Gastrocnemius medialis (tissue), 4 donors: ENCODE measurements around the gene FRMPD4. TPM values are rescaled to one million over a fixed set of nuclear protein-coding genes. Genes with fewer than 3 reads are reported as not detected.

Experiments
- ATAC-seq, 2 donors: fragments of 150-250 bp; one replicate each; pipeline ENCODE4 v1.9.1; 2016
- DNase-seq, 2 donors: peaks; one replicate each; pipeline ENCODE4 v3.0.0-alpha.2; 2019
- H3K27ac ChIP-seq, 4 donors: fragments of 200-600 bp; sonication (generic); 1 replicate in 1 of 4; 2 replicates in 3 of 4; pipeline ENCODE4 v1.5.1; 2016 to 2018; ENCODE audit warnings: mild to moderate bottlenecking in 2 of 4, moderate library complexity in 1 of 4
- H3K27me3 ChIP-seq, 3 donors: fragments of 200-600 bp; sonication (generic) in 2 of 3; 1 replicate in 1 of 3; 2 replicates in 2 of 3; pipeline versions ENCODE4 v1.5.1 to v1.6.0; 2016 to 2019; ENCODE audit warnings: mild to moderate bottlenecking in 1 of 3, moderate library complexity in 1 of 3
- H3K36me3 ChIP-seq, 2 donors: fragments of 200-600 bp; sonication (generic) in 1 of 2; one replicate each; pipeline ENCODE4 v1.5.1; 2017 to 2018
- H3K4me1 ChIP-seq, 2 donors: fragments of 200-600 bp; sonication (generic) in 1 of 2; one replicate each; pipeline ENCODE4 v1.5.1; 2016 to 2017; ENCODE audit warnings: mild to moderate bottlenecking in 2 of 2
- H3K4me3 ChIP-seq, 4 donors: fragments of 200-600 bp; sonication (generic) in 3 of 4; 1 replicate in 1 of 4; 2 replicates in 3 of 4; pipeline ENCODE4 v1.5.1; 2016 to 2019; ENCODE audit warnings: mild to moderate bottlenecking in 2 of 4
- H3K9me3 ChIP-seq, 3 donors: fragments of 200-600 bp; sonication (generic) in 2 of 3; 1 replicate in 1 of 3; 2 replicates in 2 of 3; pipeline ENCODE4 v1.5.1; 2016 to 2019
- POLR2A ChIP-seq, 2 donors: fragments of 450-650 bp; IDR thresholded peaks; one replicate each; pipeline ENCODE4 v1.6.1; 2017; ENCODE audit warnings: antibody characterized with exemption in 2 of 2, mild to moderate bottlenecking in 2 of 2, moderate library complexity in 2 of 2
- in situ Hi-C, 4 donors: fragments of 200-750 bp; cut with MboI; loops; one replicate each; pipeline versions ENCODE4 v1.15.0 to v1.8.0; 2017; ENCODE audit warnings: low sequenced_read_pairs in 4 of 4
- intact Hi-C: fragments of 100-400 bp; cut with DNase I; formaldehyde crosslinking; loops from one replicate; pipeline ENCODE4 v1.15.1; 2023; ENCODE audit warnings: low total_unique reads
- total RNA-seq, 4 donors: library from RNA; depleted of rRNA; stranded (reverse); fragments of >200 nt; gene quantifications; one replicate each; pipeline versions ENCODE4 v1.1.0 to v1.2.3, GENCODE V29; 2016
- TF ChIP-seq, protein P1 (sequence below), 5 experiments: fragments of 450-650 bp in 3 of 5; fragments of 200-600 bp in 2 of 5; sonication (generic) in 2 of 5; IDR thresholded peaks in 4 of 5; conservative IDR thresholded peaks in 1 of 5; 1 replicate in 4 of 5; 2 replicates in 1 of 5; pipeline ENCODE4 v1.5.1; 2016 to 2019; ENCODE audit warnings: antibody characterized with exemption in 5 of 5, mild to moderate bottlenecking in 3 of 5, moderate library complexity in 3 of 5

The FRMPD4 gene
- total RNA-seq, 4 donors from 2014 or later: 0.02 TPM; not detected in 3

DNA sequence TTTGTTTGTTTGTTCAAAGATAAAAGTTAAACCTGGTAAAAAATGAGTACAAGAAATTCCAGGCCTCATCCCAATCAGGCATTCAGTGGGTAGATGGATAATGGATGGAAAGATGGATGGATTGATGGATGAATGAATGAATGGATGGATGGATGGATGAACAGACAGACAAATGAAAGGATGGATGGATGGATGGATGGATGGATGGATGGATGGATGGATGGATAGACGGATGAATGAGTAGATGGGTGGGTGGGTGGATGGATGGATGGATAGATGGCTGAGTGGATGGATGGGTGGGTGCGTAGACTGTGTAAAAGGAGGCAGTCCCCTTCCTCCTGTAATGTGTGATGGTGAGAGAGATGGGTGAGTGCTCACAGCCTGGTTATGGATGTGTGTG is 206.7 kb downstream of the FRMPD4 start:
- in situ Hi-C loops (no loop called here), intact Hi-C loops (no loop called here)
- Histone ChIP-seq H3K27ac (no peak overlapping the region), H3K27me3 (no peaks in the 10 kb centered on the region), H3K4me1 (no peaks in the 10 kb centered on the region), H3K9me3 (no peaks in the 10 kb centered on the region), H3K4me3 (no peak overlapping the region), H3K36me3 (no peaks in the 10 kb centered on the region)
- TF ChIP-seq, protein P1, sequence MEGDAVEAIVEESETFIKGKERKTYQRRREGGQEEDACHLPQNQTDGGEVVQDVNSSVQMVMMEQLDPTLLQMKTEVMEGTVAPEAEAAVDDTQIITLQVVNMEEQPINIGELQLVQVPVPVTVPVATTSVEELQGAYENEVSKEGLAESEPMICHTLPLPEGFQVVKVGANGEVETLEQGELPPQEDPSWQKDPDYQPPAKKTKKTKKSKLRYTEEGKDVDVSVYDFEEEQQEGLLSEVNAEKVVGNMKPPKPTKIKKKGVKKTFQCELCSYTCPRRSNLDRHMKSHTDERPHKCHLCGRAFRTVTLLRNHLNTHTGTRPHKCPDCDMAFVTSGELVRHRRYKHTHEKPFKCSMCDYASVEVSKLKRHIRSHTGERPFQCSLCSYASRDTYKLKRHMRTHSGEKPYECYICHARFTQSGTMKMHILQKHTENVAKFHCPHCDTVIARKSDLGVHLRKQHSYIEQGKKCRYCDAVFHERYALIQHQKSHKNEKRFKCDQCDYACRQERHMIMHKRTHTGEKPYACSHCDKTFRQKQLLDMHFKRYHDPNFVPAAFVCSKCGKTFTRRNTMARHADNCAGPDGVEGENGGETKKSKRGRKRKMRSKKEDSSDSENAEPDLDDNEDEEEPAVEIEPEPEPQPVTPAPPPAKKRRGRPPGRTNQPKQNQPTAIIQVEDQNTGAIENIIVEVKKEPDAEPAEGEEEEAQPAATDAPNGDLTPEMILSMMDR (IDR thresholded peaks at IDR 0.05 in 4 of 5, conservative IDR thresholded peaks at IDR 0.05 in 1 of 5): no peak
- TF ChIP-seq POLR2A (IDR thresholded peaks at IDR 0.05): no peak
- ATAC-seq (no peak), DNase-seq (no peak)

DNA sequence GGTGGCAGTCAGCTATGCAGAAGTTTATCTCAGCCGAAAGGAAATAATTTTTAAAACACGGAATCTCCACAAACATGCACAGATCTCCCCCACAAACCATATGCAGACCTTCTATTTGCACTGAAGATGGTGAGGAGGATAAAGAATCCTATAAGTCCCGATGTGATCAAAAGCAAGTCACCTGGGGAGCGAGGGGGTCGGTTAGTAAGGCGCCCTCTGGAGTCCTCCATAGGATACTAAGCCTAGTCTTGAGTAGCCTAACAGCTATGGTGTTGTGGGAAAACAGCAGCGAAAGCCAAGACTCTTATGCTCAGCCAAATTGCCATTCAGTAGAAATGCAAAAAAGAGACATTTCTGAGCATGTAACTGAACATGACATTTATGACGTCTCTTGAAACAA is 210.9 kb downstream of the FRMPD4 start:
- TF ChIP-seq, protein P1 (IDR thresholded peaks at IDR 0.05 in 4 of 5, conservative IDR thresholded peaks at IDR 0.05 in 1 of 5): no peak
- DNase-seq: no peak
- no peaks in the 10 kb centered on the region for H3K36me3 ChIP-seq
- no peaks in the 10 kb centered on the region for H3K27me3 ChIP-seq
- H3K27ac ChIP-seq: no peak overlapping the region
- no peak overlapping the region for H3K4me3 ChIP-seq
- no peaks in the 10 kb centered on the region for H3K9me3 ChIP-seq
- intact Hi-C loops: no loop called here
- no peak for ATAC-seq
- in situ Hi-C loops: no loop called here
- no peaks in the 10 kb centered on the region for H3K4me1 ChIP-seq

DNA sequence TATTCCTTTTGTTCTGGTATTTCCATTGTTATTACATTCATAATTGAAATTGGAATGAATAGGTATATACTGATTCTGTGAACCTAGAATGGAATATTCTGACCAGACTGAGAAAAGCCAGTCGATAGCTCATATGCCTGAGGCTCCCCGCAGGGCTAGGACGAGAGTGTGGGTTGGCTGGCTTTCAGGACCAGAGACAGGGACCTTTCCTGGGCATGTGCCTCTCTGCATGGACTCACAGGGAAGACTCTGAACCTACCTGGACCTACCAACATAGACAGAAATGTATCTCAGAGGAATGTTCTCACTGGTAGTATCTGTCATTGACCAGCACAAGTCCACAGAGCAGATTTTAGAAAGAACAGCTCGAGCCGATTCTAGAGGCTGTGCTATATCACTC is 214.6 kb downstream of the FRMPD4 start:
- no peak overlapping the region for H3K27ac ChIP-seq
- H3K9me3 ChIP-seq: no peaks in the 10 kb centered on the region
- ATAC-seq (no peak), DNase-seq (no peak)
- H3K4me1 ChIP-seq: no peaks in the 10 kb centered on the region
- in situ Hi-C loops: no loop called here
- H3K27me3 ChIP-seq: no peaks in the 10 kb centered on the region
- no peak overlapping the region for H3K4me3 ChIP-seq
- no peaks in the 10 kb centered on the region for H3K36me3 ChIP-seq
- intact Hi-C loops: no loop called here
- TF ChIP-seq, protein P1 (IDR thresholded peaks at IDR 0.05 in 4 of 5, conservative IDR thresholded peaks at IDR 0.05 in 1 of 5): no peak

DNA sequence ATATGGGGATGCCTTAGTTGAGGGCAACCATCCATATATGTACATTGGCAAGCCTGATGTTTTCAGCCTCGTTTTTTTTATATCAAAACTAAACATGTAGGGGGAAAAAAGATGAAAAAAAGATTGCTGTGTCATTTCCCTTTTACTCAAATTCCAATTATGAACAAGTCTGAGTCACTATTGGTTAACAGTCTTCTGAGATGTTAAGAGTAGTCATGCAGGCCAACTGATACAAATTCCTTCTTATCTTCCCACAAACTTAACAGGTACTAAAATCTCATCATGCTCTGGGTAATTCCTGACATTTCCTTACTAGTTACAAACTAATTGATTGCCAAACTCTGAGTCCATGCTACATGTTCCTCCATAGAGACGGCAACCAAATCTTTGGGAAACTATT is 222.1 kb downstream of the FRMPD4 start:
- no peak for ATAC-seq
- no peak for DNase-seq
- Histone ChIP-seq H3K27ac (no peak overlapping the region), H3K9me3 (no peaks in the 10 kb centered on the region), H3K27me3 (no peaks in the 10 kb centered on the region), H3K36me3 (no peaks in the 10 kb centered on the region), H3K4me3 (no peak overlapping the region), H3K4me1 (no peaks in the 10 kb centered on the region)
- in situ Hi-C loops: no loop called here
- intact Hi-C loops: no loop called here
- no peak for TF ChIP-seq POLR2A (IDR thresholded peaks at IDR 0.05)
- TF ChIP-seq, protein P1 (IDR thresholded peaks at IDR 0.05 in 4 of 5, conservative IDR thresholded peaks at IDR 0.05 in 1 of 5): no peak

DNA sequence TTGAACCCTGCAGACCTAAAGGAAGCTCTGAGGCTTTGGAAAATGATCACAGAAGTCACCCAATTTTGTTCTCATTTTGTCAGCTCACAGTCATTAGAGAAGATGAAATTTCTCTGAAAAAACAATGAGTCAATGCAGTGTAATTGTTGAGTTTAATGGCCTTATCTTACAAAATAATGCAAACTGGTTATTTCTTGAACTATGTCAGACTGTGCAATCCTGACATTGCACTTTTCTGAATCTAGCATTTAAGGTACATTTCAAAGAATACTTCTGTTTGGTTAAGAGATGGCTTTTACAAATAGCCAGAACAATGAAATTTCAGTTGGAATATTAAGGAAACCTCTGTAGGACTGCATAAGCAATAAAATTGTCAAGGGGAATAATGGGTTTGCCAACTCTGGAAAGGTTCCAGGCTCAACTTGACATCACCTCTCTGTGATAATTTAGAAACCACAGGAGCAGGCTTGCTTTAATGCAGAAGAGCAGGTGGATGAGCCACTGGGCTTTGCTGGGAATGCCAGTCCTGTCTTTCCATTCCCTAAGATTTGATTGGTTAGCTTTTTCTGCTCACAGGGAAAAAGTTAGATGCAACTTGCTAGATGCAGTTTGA is 222.8 kb downstream of the FRMPD4 start:
- no peaks in the 10 kb centered on the region for H3K27me3 ChIP-seq
- no peaks in the 10 kb centered on the region for H3K9me3 ChIP-seq
- TF ChIP-seq, protein P1 (IDR thresholded peaks at IDR 0.05 in 4 of 5, conservative IDR thresholded peaks at IDR 0.05 in 1 of 5): no peak
- H3K4me1 ChIP-seq: no peaks in the 10 kb centered on the region
- DNase-seq (no peak), ATAC-seq (no peak)
- in situ Hi-C loops (no loop called here), intact Hi-C loops (no loop called here)
- H3K4me3 ChIP-seq: no peak overlapping the region
- H3K36me3 ChIP-seq: no peaks in the 10 kb centered on the region
- no peak overlapping the region for H3K27ac ChIP-seq
